GM18502 (cell line): ENCODE data around the gene FEN1.
A peak's percentile ranks its signal among the peaks of the same experiment; 100 is the strongest.

ENCODE experiments used
- ATAC-seq: cut with Tn5 transposase; IDR thresholded peaks from one replicate; pipeline ENCODE4 v1.9.1; 2021; ENCODE audit warnings: mild to moderate bottlenecking; ENCODE audit not compliant: unreplicated experiment, poor library complexity

Gene FEN1

GRCh38 chr11:61774411-61774810, 18.3 kb upstream of the FEN1 start:
- ATAC-seq: no peak

- no peak for ATAC-seq
Observed at GRCh38 chr11:61775106-61775505, 17.6 kb upstream of the FEN1 start.

- ATAC-seq: no peak
Observed at GRCh38 chr11:61775606-61776554, 16.8 kb upstream of the FEN1 start.

- no peak for ATAC-seq
Observed at GRCh38 chr11:61776561-61777075, 16.1 kb upstream of the FEN1 start.

GRCh38 chr11:61777234-61778090, 15.2 kb upstream of the FEN1 start:
- no peak for ATAC-seq

GRCh38 chr11:61778357-61778886, 14.3 kb upstream of the FEN1 start:
- ATAC-seq: no peak

GRCh38 chr11:61778920-61779650, 13.6 kb upstream of the FEN1 start:
- no peak for ATAC-seq

- no peak for ATAC-seq
Observed at GRCh38 chr11:61779666-61780525, 12.8 kb upstream of the FEN1 start.

GRCh38 chr11:61780581-61781162, 12.0 kb upstream of the FEN1 start:
- ATAC-seq: no peak

- no peak for ATAC-seq
Observed at GRCh38 chr11:61781585-61781984, 11.1 kb upstream of the FEN1 start.

- ATAC-seq: no peak
Observed at GRCh38 chr11:61782299-61782698, 10.4 kb upstream of the FEN1 start.

- ATAC-seq: no peak
Observed at GRCh38 chr11:61782841-61783240, 9.9 kb upstream of the FEN1 start.

GRCh38 chr11:61783717-61784505, 8.8 kb upstream of the FEN1 start:
- ATAC-seq: no peak

- ATAC-seq: no peak
Observed at GRCh38 chr11:61784506-61784805, 8.3 kb upstream of the FEN1 start.

GRCh38 chr11:61785837-61786402, 6.8 kb upstream of the FEN1 start:
- ATAC-seq: no peak

- no peak for ATAC-seq
Observed at GRCh38 chr11:61787928-61788491, 4.7 kb upstream of the FEN1 start.

- ATAC-seq: peak; percentile 37
Observed at GRCh38 chr11:61791737-61792309, 888 bp upstream of the FEN1 start.
